ENCODE data around the gene TMEM131.

Gene TMEM131

DNA sequence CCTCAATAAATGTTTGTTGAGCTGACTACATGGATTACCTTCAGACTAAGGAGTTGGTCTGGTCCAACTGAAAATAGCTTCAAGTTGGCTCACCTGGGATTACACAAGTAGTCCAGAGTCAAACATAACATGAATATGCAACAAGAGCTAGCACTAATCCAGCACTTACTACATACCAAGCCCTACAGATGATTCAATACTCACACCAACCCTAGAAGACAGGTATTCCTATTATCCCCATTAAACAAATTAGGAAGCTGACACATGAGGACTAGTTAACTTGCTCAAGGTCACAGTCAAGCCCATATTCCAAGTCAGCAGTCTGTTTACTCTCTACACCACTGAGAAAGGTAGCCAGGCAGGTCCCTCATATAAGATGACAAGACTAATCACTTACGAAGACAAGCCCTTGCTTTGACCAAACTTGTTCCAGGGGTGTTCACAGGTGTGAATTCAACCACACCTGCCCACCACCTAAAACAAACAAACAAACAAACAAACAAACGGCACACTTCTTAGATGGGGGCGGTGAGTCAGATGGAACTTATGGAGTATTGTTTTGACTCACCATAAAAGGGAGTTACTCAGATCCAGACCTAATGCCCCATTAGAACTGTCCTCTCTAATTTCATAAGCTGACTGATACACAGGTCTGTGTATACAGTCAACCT, 29.1 kb downstream of the TMEM131 start:
- Histone ChIP-seq H3K9me3 (ENCODE audit: control insufficient read depth, insufficient read depth, low read depth, low read length) (no peaks in the 10 kb centered on the region), H3K4me1 (ENCODE audit: control insufficient read depth, insufficient read depth, low read length) (peaks cover 10% of the 10 kb centered on the region), H3K27ac (ENCODE audit: extremely low read depth, low read depth, low read length) (no peak overlapping the region), H3K36me3 (ENCODE audit: control insufficient read depth in 2 of 2, insufficient read depth in 1 of 2, low read length in 2 of 2) (no peaks in the 10 kb centered on the region), H3K4me3 (ENCODE audit: low read depth, low read length) (no peak overlapping the region)
- ChIA-PET POLR2A (no interaction called here), CTCF (no interaction called here)
- TF ChIP-seq ZNF394 (tag by site-specific recombination; IDR thresholded peaks at IDR 0.05; ENCODE audit: borderline replicate concordance) (no peak), ZNF560 (tag by site-specific recombination; IDR thresholded peaks at IDR 0.05; ENCODE audit: borderline replicate concordance) (no peak)
- TF ChIP-seq, protein P1, sequence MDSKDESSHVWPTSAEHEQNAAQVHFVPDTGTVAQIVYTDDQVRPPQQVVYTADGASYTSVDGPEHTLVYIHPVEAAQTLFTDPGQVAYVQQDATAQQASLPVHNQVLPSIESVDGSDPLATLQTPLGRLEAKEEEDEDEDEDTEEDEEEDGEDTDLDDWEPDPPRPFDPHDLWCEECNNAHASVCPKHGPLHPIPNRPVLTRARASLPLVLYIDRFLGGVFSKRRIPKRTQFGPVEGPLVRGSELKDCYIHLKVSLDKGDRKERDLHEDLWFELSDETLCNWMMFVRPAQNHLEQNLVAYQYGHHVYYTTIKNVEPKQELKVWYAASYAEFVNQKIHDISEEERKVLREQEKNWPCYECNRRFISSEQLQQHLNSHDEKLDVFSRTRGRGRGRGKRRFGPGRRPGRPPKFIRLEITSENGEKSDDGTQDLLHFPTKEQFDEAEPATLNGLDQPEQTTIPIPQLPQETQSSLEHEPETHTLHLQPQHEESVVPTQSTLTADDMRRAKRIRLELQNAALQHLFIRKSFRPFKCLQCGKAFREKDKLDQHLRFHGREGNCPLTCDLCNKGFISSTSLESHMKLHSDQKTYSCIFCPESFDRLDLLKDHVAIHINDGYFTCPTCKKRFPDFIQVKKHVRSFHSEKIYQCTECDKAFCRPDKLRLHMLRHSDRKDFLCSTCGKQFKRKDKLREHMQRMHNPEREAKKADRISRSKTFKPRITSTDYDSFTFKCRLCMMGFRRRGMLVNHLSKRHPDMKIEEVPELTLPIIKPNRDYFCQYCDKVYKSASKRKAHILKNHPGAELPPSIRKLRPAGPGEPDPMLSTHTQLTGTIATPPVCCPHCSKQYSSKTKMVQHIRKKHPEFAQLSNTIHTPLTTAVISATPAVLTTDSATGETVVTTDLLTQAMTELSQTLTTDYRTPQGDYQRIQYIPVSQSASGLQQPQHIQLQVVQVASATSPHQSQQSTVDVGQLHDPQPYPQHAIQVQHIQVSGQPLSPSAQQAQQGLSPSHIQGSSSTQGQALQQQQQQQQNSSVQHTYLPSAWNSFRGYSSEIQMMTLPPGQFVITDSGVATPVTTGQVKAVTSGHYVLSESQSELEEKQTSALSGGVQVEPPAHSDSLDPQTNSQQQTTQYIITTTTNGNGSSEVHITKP (tag by site-specific recombination; IDR thresholded peaks at IDR 0.05): peak; percentile 37; the same call in 1 of the 2 replicates

DNA sequence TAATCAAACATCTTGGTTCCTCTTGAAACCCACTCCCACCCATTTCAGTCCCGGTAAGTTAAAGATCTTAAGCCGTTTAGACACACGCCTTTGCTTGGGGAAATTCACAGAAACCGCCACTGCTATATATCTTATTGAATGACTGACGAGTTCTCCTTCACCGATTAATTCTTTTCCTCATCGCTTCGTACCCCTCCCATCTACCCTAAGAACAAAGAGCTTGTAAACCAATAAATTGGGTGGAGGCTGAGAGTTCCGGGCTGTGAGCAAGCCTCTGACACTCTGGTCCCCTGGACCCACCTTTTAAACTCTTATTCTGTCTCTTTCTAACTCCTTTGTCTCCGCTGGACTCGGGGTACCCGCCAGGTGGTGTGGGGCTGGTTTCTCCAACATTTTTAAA, 30.6 kb downstream of the TMEM131 start:
- ChIA-PET CTCF (no interaction called here), POLR2A (no interaction called here)
- Histone ChIP-seq H3K27ac (ENCODE audit: extremely low read depth, low read depth, low read length) (no peak overlapping the region), H3K4me3 (ENCODE audit: low read depth, low read length) (no peak overlapping the region), H3K36me3 (ENCODE audit: control insufficient read depth in 2 of 2, insufficient read depth in 1 of 2, low read length in 2 of 2) (no peaks in the 10 kb centered on the region), H3K4me1 (ENCODE audit: control insufficient read depth, insufficient read depth, low read length) (peaks cover 10% of the 10 kb centered on the region), H3K9me3 (ENCODE audit: control insufficient read depth, insufficient read depth, low read depth, low read length) (no peaks in the 10 kb centered on the region)
- TF ChIP-seq MEIS1 (CRISPR knock-in tag; IDR thresholded peaks at IDR 0.05; ENCODE audit: borderline replicate concordance) (no peak), ZNF501 (tag by site-specific recombination; IDR thresholded peaks at IDR 0.05) (no peak), ZNF223 (tag by site-specific recombination; IDR thresholded peaks at IDR 0.05) (no peak), ZFP41 (tag by site-specific recombination; IDR thresholded peaks at IDR 0.05; ENCODE audit: borderline replicate concordance) (no peak), ZNF830 (tag by site-specific recombination; IDR thresholded peaks at IDR 0.05; ENCODE audit: low read depth) (no peak), ZNF664 (tag by site-specific recombination; IDR thresholded peaks at IDR 0.05) (no peak), ZNF677 (tag by site-specific recombination; IDR thresholded peaks at IDR 0.05) (no peak), SETDB1 (IDR thresholded peaks at IDR 0.05; ENCODE audit: insufficient read length, low read length) (no peak), ZNF335 (tag by site-specific recombination; conservative IDR thresholded peaks at IDR 0.05) (no peak), ZBTB48 (tag by site-specific recombination; IDR thresholded peaks at IDR 0.05) (no peak)
- TF ChIP-seq, protein P2, sequence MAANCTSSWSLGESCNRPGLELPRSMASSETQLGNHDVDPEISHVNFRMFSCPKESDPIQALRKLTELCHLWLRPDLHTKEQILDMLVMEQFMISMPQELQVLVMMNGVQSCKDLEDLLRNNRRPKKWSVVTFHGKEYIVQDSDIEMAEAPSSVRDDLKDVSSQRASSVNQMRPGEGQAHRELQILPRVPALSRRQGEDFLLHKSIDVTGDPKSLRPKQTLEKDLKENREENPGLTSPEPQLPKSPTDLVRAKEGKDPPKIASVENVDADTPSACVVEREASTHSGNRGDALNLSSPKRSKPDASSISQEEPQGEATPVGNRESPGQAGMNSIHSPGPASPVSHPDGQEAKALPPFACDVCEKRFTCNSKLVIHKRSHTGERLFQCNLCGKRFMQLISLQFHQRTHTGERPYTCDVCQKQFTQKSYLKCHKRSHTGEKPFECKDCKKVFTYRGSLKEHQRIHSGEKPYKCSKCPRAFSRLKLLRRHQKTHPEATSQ (tag by site-specific recombination; IDR thresholded peaks at IDR 0.05): no peak
- TF ChIP-seq, protein P3, sequence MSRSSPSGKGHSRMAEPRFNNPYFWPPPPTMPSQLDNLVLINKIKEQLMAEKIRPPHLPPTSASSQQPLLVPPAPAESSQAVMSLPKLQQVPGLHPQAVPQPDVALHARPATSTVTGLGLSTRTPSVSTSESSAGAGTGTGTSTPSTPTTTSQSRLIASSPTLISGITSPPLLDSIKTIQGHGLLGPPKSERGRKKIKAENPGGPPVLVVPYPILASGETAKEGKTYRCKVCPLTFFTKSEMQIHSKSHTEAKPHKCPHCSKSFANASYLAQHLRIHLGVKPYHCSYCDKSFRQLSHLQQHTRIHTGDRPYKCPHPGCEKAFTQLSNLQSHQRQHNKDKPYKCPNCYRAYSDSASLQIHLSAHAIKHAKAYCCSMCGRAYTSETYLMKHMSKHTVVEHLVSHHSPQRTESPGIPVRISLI (tag by site-specific recombination; IDR thresholded peaks at IDR 0.05): no peak
- TF ChIP-seq, protein P4, sequence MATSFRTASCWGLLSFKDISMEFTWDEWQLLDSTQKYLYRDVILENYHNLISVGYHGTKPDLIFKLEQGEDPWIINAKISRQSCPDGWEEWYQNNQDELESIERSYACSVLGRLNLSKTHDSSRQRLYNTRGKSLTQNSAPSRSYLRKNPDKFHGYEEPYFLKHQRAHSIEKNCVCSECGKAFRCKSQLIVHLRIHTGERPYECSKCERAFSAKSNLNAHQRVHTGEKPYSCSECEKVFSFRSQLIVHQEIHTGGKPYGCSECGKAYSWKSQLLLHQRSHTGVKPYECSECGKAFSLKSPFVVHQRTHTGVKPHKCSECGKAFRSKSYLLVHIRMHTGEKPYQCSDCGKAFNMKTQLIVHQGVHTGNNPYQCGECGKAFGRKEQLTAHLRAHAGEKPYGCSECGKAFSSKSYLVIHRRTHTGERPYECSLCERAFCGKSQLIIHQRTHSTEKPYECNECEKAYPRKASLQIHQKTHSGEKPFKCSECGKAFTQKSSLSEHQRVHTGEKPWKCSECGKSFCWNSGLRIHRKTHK (tag by site-specific recombination; IDR thresholded peaks at IDR 0.05): no peak
- TF ChIP-seq, protein P5, sequence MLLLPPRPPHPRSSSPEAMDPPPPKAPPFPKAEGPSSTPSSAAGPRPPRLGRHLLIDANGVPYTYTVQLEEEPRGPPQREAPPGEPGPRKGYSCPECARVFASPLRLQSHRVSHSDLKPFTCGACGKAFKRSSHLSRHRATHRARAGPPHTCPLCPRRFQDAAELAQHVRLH (tag by site-specific recombination; IDR thresholded peaks at IDR 0.05): no peak
- TF ChIP-seq, protein P6, sequence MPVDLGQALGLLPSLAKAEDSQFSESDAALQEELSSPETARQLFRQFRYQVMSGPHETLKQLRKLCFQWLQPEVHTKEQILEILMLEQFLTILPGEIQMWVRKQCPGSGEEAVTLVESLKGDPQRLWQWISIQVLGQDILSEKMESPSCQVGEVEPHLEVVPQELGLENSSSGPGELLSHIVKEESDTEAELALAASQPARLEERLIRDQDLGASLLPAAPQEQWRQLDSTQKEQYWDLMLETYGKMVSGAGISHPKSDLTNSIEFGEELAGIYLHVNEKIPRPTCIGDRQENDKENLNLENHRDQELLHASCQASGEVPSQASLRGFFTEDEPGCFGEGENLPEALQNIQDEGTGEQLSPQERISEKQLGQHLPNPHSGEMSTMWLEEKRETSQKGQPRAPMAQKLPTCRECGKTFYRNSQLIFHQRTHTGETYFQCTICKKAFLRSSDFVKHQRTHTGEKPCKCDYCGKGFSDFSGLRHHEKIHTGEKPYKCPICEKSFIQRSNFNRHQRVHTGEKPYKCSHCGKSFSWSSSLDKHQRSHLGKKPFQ (tag by site-specific recombination; IDR thresholded peaks at IDR 0.05): no peak
- TF ChIP-seq, protein P7, sequence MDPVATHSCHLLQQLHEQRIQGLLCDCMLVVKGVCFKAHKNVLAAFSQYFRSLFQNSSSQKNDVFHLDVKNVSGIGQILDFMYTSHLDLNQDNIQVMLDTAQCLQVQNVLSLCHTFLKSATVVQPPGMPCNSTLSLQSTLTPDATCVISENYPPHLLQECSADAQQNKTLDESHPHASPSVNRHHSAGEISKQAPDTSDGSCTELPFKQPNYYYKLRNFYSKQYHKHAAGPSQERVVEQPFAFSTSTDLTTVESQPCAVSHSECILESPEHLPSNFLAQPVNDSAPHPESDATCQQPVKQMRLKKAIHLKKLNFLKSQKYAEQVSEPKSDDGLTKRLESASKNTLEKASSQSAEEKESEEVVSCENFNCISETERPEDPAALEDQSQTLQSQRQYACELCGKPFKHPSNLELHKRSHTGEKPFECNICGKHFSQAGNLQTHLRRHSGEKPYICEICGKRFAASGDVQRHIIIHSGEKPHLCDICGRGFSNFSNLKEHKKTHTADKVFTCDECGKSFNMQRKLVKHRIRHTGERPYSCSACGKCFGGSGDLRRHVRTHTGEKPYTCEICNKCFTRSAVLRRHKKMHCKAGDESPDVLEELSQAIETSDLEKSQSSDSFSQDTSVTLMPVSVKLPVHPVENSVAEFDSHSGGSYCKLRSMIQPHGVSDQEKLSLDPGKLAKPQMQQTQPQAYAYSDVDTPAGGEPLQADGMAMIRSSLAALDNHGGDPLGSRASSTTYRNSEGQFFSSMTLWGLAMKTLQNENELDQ (tag by site-specific recombination; IDR thresholded peaks at IDR 0.05; ENCODE audit: low read depth): no peak

Measured in HEK293 (cell line).